Vagina (tissue), 2 donors: Measurements from ENCODE around the gene PARVB. TPM values are rescaled to one million over a fixed set of nuclear protein-coding genes. Genes with fewer than 3 reads are reported as not detected.

Source experiments
- DNase-seq, 2 donors: peaks; one replicate each; pipeline ENCODE4 v3.0.0-alpha.2; 2017; ENCODE audit errors: extremely low spot score in 2 of 2
- H3K27ac ChIP-seq: fragments of 200-600 bp; sonication (generic); one replicate; pipeline ENCODE4 v1.5.1; 2019
- H3K27me3 ChIP-seq: fragments of 200-600 bp; sonication (generic); one replicate; pipeline ENCODE4 v1.5.1; 2019
- H3K36me3 ChIP-seq, 2 donors: fragments of 200-600 bp; sonication (generic); one replicate each; pipeline ENCODE4 v1.5.1; 2017 to 2019
- H3K4me1 ChIP-seq: fragments of 200-600 bp; sonication (generic); one replicate; pipeline ENCODE4 v1.5.1; 2019
- H3K4me3 ChIP-seq, 2 donors: fragments of 200-600 bp; sonication (generic); 1 replicate in 1 of 2; 2 replicates in 1 of 2; pipeline ENCODE4 v1.5.1; 2016 to 2019
- H3K9me3 ChIP-seq: fragments of 200-600 bp; sonication (generic); one replicate; pipeline ENCODE4 v1.5.1; 2019
- POLR2A ChIP-seq, 2 donors: fragments of 450-650 bp; IDR thresholded peaks; one replicate each; pipeline ENCODE4 v1.6.1; 2017; ENCODE audit warnings: antibody characterized with exemption in 2 of 2, mild to moderate bottlenecking in 2 of 2, moderate library complexity in 2 of 2
- POLR2AphosphoS5 ChIP-seq, 2 donors: sonication (generic); formaldehyde crosslinking; IDR thresholded peaks; one replicate each; pipeline ENCODE4 v1.9.0; 2017; ENCODE audit warnings: antibody characterized with exemption in 2 of 2, mild to moderate bottlenecking in 2 of 2, low read depth in 1 of 2; ENCODE audit not compliant: insufficient read depth in 1 of 2
- intact Hi-C: fragments of 100-400 bp; cut with DNase I; formaldehyde crosslinking; loops from one replicate; pipeline ENCODE4 v1.15.1; 2023
- total RNA-seq: library from RNA; depleted of rRNA; stranded (reverse); fragments of >200 nt; gene quantifications from one replicate; pipeline ENCODE4 v1.2.3, GENCODE V29; 2016
- TF ChIP-seq, protein P1 (sequence below), 3 experiments: fragments of 450-650 bp in 2 of 3; fragments of 200-600 bp in 1 of 3; sonication (generic) in 1 of 3; IDR thresholded peaks; one replicate each; pipeline ENCODE4 v1.5.1; 2017 to 2019; ENCODE audit warnings: antibody characterized with exemption in 3 of 3, mild to moderate bottlenecking in 2 of 3, moderate library complexity in 2 of 3

Gene PARVB
- total RNA-seq, 1 donor from 2014 or later, result 11.3 TPM

DNA sequence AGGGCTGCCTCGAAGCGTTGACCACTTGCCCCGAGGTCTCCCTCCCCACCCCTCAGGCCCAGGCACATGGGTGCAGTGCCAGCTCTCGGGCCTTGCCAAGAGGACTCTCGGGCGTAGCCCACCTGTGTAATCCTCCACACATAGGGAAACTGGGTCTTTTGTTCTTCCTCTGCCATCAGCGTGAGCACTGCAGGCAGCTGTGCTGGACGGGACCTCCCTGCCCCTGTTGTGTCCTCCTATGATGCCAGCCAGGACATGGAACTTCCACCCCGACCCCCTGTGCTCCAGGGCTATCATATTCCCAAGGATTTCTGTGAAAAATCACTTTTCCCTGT, 66.4 kb downstream of the PARVB start:
- Histone ChIP-seq H3K36me3 (no peaks in the 10 kb centered on the region), H3K4me3 (no peak overlapping the region), H3K27me3 (no peaks in the 10 kb centered on the region), H3K9me3 (no peaks in the 10 kb centered on the region), H3K27ac (no peak overlapping the region), H3K4me1 (peaks cover 46% of the 10 kb centered on the region)
- no peak for DNase-seq
- intact Hi-C loops, result no loop called here
- no peak for TF ChIP-seq POLR2A (IDR thresholded peaks at IDR 0.05)
- TF ChIP-seq, protein P1, sequence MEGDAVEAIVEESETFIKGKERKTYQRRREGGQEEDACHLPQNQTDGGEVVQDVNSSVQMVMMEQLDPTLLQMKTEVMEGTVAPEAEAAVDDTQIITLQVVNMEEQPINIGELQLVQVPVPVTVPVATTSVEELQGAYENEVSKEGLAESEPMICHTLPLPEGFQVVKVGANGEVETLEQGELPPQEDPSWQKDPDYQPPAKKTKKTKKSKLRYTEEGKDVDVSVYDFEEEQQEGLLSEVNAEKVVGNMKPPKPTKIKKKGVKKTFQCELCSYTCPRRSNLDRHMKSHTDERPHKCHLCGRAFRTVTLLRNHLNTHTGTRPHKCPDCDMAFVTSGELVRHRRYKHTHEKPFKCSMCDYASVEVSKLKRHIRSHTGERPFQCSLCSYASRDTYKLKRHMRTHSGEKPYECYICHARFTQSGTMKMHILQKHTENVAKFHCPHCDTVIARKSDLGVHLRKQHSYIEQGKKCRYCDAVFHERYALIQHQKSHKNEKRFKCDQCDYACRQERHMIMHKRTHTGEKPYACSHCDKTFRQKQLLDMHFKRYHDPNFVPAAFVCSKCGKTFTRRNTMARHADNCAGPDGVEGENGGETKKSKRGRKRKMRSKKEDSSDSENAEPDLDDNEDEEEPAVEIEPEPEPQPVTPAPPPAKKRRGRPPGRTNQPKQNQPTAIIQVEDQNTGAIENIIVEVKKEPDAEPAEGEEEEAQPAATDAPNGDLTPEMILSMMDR (IDR thresholded peaks at IDR 0.05), result no peak
- TF ChIP-seq POLR2AphosphoS5 (IDR thresholded peaks at IDR 0.05; ENCODE audit: insufficient read depth in 1 of 2, low read depth in 1 of 2), result no peak

DNA sequence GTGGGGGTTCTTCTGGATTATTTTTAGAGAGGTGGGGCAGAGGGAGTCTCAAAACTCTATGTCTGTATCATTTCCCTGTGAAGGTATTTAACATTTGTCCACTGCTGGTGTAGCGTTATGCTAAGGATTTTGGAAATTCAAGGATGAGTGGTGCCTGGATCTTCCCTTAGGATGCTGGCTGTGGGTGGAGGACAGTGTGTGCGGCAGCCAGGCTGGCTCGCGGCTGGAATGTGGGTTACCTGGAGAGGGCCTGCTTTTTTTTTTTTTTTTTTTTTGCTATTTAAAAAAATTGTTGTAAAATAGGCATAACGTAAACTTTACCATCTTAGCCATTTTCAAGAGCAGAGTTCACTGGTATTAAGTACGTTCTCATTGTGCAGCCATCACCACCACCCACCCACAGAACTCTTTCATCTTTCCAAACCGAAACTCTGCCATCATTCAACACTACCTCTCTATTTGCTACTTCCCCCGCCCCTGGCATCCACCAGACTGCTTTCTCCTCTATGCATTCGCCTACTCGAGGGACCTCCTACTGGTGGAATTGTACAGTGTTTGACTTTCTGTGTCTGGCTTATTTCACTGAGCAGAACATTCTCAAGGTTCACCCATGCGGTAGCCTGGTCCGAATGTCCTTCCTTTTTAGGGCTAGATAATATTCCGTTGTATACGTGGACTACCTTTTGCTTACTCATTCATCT, 67.1 kb downstream of the PARVB start:
- TF ChIP-seq POLR2A (IDR thresholded peaks at IDR 0.05) (no peak), POLR2AphosphoS5 (IDR thresholded peaks at IDR 0.05; ENCODE audit: insufficient read depth in 1 of 2, low read depth in 1 of 2) (no peak)
- TF ChIP-seq, protein P1 (IDR thresholded peaks at IDR 0.05), result no peak
- Histone ChIP-seq H3K4me1 (peaks cover 40% of the 10 kb centered on the region), H3K36me3 (peaks cover 0 to 3% of the 10 kb centered on the region in 2 donors), H3K27me3 (no peaks in the 10 kb centered on the region), H3K4me3 (no peak overlapping the region), H3K9me3 (no peaks in the 10 kb centered on the region), H3K27ac (no peak overlapping the region)
- intact Hi-C loops, result no loop called here
- DNase-seq, result no peak

DNA sequence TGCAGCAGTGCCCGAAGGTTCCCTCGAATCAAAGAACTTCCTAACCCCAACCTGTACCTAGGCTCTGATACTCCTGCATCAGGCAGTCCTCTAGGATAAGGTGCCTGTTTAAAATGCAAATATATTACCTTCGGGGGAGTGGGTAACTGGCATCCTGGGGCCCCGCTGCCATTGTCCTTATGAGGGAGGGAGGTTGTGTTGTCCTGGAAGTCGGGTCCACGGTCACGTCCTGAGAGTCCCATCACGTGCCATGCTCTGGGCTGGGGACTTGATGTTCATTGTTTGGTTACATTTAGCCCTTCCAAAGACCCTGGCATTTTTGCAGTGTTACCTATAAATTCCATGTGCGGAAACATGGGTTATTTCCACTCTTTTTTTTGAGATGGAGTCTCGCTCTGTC, 67.6 kb downstream of the PARVB start:
- intact Hi-C loops, result no loop called here
- H3K9me3 ChIP-seq, result no peaks in the 10 kb centered on the region
- H3K4me3 ChIP-seq, result no peak overlapping the region
- no peak for DNase-seq
- H3K4me1 ChIP-seq, result peaks cover 34% of the 10 kb centered on the region
- peaks cover 0 to 4% of the 10 kb centered on the region in 2 donors for H3K36me3 ChIP-seq
- H3K27ac ChIP-seq, result no peak overlapping the region
- TF ChIP-seq, protein P1 (IDR thresholded peaks at IDR 0.05), result no peak
- TF ChIP-seq POLR2AphosphoS5 (IDR thresholded peaks at IDR 0.05; ENCODE audit: insufficient read depth in 1 of 2, low read depth in 1 of 2) (no peak), POLR2A (IDR thresholded peaks at IDR 0.05) (no peak)
- no peaks in the 10 kb centered on the region for H3K27me3 ChIP-seq

DNA sequence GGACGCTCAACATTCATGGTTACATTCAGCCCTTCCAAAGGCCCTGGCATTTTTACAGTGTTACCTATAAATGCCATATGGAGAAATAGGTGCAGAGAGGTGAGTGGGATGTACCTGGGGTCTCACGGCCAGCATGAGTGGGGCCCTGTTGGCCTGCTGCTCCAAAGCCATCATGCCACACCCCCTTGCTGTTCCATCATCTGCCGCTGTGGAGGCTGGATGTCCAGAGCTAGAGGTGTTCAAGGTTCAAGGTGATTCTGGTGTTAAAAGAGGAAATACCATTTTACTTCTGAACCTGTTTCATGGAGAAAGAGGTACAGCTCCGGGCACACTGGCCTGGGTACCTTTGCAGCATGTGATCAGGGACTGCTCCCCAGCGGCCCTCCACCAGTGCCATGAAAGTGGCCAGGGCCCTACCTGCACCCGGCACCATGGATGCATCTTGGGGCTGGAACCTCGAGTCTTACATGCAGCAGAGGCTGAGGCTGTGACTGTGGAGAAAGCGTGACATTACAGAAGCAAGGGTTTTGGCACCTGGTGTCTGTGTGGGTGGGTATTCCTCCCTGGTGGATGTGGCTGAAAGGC, 68.6 kb downstream of the PARVB start:
- Histone ChIP-seq H3K27ac (no peak overlapping the region), H3K9me3 (no peaks in the 10 kb centered on the region), H3K36me3 (peaks cover 0 to 7% of the 10 kb centered on the region in 2 donors), H3K4me3 (no peak overlapping the region), H3K4me1 (peaks cover 29% of the 10 kb centered on the region), H3K27me3 (no peaks in the 10 kb centered on the region)
- intact Hi-C loops, result no loop called here
- TF ChIP-seq, protein P1 (IDR thresholded peaks at IDR 0.05), result no peak
- TF ChIP-seq POLR2AphosphoS5 (IDR thresholded peaks at IDR 0.05; ENCODE audit: insufficient read depth in 1 of 2, low read depth in 1 of 2) (no peak), POLR2A (IDR thresholded peaks at IDR 0.05) (no peak)
- DNase-seq, result no peak

DNA sequence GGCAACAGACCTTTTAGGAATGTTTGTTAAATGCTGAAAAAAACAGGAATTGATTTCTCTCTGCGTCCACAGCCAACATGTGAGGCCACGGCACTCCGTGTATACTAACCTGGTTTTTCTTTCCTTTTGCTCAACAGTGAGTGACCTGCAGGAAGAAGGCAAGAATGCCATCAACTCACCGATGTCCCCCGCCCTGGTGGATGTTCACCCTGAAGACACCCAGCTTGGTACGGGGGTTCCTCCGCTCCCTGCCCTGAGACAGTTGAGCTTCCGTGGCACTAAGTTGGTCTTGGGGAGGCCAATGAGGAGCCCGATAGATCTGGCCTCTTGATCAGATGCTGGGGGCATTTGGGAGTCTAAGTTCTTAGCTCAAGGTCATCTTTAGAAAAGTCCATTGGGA, 69.7 kb downstream of the PARVB start:
- intact Hi-C loops, result no loop called here
- peaks cover 0 to 7% of the 10 kb centered on the region in 2 donors for H3K36me3 ChIP-seq

More for the DNA sequence above, 69.7 kb downstream of the PARVB start:
- Histone ChIP-seq H3K27me3 (no peaks in the 10 kb centered on the region), H3K27ac (no peak overlapping the region), H3K9me3 (no peaks in the 10 kb centered on the region), H3K4me3 (no peak overlapping the region), H3K4me1 (peaks cover 18% of the 10 kb centered on the region)
- DNase-seq, result no peak
- TF ChIP-seq POLR2AphosphoS5 (IDR thresholded peaks at IDR 0.05; ENCODE audit: insufficient read depth in 1 of 2, low read depth in 1 of 2), result no peak
- TF ChIP-seq, protein P1 (IDR thresholded peaks at IDR 0.05), result no peak
- no peak for TF ChIP-seq POLR2A (IDR thresholded peaks at IDR 0.05)
